Measurements from ENCODE around the gene CBL. TPM values are rescaled to one million over a fixed set of nuclear protein-coding genes. Genes with fewer than 3 reads are reported as not detected.
"Not testable (repeated sequence)": the region's sequence is repeated elsewhere in the genome, so short reads cannot be mapped to it uniquely, and the experiment has no call there.

Gene CBL
- 10 to 100 TPM; 35.9 to 41.7 TPM for total RNA-seq

DNA sequence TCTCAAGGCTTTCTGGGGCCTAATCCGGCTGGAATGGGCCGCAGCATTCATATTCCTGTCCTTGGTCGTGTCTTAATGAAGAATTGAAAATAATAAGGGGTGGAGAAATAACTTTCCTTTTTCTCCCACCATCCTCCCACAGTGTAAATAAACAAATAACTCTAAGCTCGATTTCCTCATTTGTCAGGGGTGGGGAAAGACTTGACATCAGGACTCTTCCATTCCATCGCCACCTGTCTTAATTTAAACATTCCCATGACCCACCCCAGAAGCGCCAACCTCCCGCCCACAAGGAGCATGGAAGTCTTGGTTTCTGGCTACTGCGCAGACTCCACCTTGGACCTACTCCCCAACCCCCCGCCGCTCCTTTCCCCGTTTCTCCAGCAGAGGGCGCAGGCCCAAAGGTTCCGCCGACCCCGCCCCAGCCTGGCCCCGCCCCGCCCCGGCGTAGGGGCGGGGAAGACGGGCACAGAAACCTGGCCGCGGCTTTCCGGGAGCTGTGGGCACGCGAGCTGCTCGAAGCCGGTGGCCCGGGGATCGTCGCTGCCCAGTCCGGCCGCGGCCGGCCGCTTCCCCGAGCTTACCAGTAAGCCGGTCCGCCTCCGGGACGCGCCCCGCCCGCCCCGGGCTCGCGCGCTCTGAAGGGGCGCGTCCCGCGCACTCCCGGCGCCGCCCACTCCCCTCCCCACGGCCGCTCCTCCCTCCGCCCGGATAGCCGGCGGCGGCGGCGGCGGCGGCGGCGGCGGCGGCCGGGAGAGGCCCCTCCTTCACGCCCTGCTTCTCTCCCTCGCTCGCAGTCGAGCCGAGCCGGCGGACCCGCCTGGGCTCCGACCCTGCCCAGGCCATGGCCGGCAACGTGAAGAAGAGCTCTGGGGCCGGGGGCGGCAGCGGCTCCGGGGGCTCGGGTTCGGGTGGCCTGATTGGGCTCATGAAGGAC is at the start of gene CBL:
CBL (plus strand) TSS at position 766 of the 937 bp plus-strand sequence; CDS start at position 845, 79 bp downstream.
- H3K4me3 Mint-ChIP-seq = peak within 1 kb of the TSS; percentile 96
- peak; percentile 89 for ATAC-seq (replicated peaks)
- peak within 1 kb of the TSS; percentile 94 for H3K27ac Mint-ChIP-seq
- peaks cover 15% of the 10 kb centered on the region for H3K4me1 Mint-ChIP-seq
- H3K27me3 Mint-ChIP-seq = no peaks in the 10 kb centered on the region
- peaks cover 13% of the 10 kb centered on the region for H3K36me3 Mint-ChIP-seq (ENCODE audit: low read depth)
- no peaks in the 10 kb centered on the region for H3K9me3 Mint-ChIP-seq

DNA sequence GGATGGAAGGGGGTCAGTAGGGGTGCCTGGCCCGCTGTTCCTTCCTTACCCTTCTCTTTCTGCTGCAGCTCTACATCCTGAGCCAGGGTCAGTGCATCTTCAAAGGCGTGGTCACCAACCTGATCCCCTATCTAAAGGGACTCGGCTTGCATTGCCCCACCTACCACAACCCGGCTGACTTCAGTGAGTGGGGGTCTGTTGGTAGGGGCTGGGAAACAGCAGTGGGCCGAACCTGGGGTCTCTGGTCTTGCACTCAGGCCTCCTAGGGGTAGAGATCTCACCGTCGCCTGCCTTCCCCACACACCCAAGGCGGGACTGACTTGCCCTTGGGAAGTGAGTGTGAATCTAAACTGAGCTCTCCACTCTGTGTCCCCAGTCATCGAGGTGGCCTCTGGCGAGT is 49.6 kb upstream of the CBL start:
- Mint-ChIP-seq H3K27me3 (peaks cover 6% of the 10 kb centered on the region), H3K9me3 (no peaks in the 10 kb centered on the region), H3K36me3 (ENCODE audit: low read depth) (no peaks in the 10 kb centered on the region), H3K4me1 (no peaks in the 10 kb centered on the region), H3K4me3 (no peak overlapping the region), H3K27ac (no peak overlapping the region)
- no peak for ATAC-seq (replicated peaks)

DNA sequence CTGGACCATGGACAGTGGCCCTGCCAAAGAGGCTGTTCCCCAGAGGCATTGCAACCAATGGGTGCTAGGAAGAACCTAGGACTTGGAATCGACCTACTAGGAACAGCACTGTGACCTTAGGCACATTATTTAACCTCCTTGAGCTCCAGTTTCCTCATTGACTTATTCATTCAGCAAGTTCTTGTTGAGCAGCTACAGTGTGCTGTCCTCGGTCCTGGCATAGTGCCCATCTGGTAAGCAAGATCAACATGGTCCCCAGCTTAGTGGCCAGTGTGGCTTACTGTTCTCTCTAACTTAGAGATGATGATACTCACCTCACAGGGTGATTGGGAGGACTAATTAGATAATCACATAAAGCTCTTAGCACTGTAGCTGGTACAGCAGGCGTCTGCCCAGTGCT is 49.1 kb upstream of the CBL start:
- no peaks in the 10 kb centered on the region for H3K9me3 Mint-ChIP-seq
- H3K27ac Mint-ChIP-seq = no peak overlapping the region

DNA sequence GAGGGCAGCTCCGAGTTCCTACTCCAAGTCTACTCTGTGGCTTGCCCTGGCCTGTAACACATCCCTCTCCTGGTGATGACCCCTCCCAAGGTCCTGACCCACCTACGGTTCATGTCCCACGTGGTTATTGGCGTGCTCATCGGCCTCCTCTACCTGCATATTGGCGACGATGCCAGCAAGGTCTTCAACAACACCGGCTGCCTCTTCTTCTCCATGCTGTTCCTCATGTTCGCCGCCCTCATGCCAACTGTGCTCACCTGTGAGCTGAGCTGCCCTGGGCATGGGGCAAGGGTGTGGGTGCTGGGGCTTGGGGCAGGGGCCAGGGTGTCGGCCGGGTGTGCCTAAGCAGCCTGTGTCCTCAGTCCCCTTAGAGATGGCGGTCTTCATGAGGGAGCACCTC is 47.7 kb upstream of the CBL start:
- no peak overlapping the region for H3K27ac Mint-ChIP-seq
- no peaks in the 10 kb centered on the region for H3K9me3 Mint-ChIP-seq
- no peaks in the 10 kb centered on the region for H3K4me1 Mint-ChIP-seq
- no peak overlapping the region for H3K4me3 Mint-ChIP-seq
- H3K27me3 Mint-ChIP-seq = peaks cover 3% of the 10 kb centered on the region
- no peaks in the 10 kb centered on the region for H3K36me3 Mint-ChIP-seq (ENCODE audit: low read depth)
- ATAC-seq (replicated peaks) = no peak

More for the DNA sequence above, 49.1 kb upstream of the CBL start:
- ATAC-seq (replicated peaks) = no peak
- H3K36me3 Mint-ChIP-seq (ENCODE audit: low read depth) = no peaks in the 10 kb centered on the region
- no peak overlapping the region for H3K4me3 Mint-ChIP-seq
- no peaks in the 10 kb centered on the region for H3K4me1 Mint-ChIP-seq
- peaks cover 6% of the 10 kb centered on the region for H3K27me3 Mint-ChIP-seq

DNA sequence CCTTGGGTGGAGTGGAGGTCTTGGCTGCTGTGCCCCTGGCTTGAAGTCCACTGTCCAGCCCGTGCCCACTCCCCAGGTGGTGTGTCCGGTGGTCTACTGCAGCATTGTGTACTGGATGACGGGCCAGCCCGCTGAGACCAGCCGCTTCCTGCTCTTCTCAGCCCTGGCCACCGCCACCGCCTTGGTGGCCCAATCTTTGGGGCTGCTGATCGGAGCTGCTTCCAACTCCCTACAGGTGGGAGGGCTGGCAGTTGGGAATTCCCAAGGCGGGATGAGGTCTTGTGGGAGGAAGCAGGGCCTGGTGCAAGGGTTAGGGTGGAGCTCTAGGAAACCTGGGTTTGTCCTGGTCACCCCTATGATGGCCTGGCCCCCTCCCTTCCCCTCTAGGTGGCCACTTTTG is 46.0 kb upstream of the CBL start:
- Mint-ChIP-seq H3K9me3 (no peaks in the 10 kb centered on the region), H3K4me1 (no peaks in the 10 kb centered on the region)
- ATAC-seq (replicated peaks) = no peak

DNA sequence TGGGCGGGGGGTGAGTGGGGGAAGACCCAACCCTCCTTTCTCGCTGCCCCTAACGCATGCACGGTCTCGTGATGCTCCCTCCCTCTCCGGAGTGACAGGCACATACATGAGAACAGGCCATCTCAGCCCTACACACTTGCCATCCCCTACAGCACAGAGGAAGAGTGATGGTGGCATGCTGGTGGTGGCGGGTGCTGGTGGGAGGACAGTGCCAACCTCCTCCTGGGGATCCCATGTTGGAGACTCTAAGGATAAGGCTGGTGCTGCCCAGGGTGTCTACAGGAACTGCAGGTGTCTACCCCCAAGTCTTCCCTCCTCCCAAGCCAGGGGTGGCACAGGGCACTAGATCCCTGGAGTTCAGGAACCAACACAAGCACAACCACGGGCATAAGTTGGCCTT is 44.3 kb upstream of the CBL start:
- Mint-ChIP-seq H3K4me1 (no peaks in the 10 kb centered on the region), H3K9me3 (no peaks in the 10 kb centered on the region), H3K27me3 (no peaks in the 10 kb centered on the region), H3K36me3 (ENCODE audit: low read depth) (no peaks in the 10 kb centered on the region), H3K4me3 (no peak overlapping the region), H3K27ac (peak overlapping the region; percentile 53)
- ATAC-seq (replicated peaks) = no peak

More for the DNA sequence above, 46.0 kb upstream of the CBL start:
- Mint-ChIP-seq H3K36me3 (ENCODE audit: low read depth) (no peaks in the 10 kb centered on the region), H3K4me3 (no peak overlapping the region), H3K27me3 (peaks cover under 1% of the 10 kb centered on the region), H3K27ac (no peak overlapping the region)

DNA sequence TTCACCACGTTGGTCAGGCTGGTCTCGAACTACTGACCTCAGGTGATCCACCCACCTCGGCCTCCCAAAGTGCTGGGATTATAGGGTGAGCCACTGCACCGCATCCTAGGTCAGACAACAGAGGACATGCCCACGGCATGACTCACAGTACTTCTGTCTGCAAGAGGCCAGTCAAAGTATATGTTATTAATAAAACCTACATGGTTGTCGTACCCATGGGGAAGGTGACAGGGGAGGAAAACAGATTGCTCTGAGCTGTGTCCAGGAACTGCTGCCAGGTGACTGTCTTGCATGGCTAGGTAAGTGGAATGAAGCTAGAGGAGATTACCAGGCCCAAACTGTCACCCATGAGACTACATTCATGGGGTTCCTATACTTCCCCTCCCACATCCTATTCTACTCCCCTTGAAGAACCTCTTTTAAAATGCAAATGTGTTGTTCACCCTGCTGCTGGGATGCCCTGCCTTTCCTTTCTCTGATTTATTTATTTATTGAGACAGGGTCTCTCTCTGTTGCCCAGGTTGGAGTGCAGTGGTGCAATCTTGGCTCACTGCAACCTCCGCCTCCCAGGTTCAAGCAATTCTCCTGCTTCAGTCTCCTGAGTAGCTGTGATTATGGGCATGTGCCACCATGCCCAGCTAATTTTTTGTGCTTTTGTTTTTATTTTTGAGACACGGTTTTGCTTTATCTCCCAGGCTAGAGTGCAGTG is 39.6 kb upstream of the CBL start:
- Mint-ChIP-seq H3K27ac (no peak overlapping the region), H3K4me1 (no peaks in the 10 kb centered on the region), H3K4me3 (no peak overlapping the region), H3K36me3 (ENCODE audit: low read depth) (no peaks in the 10 kb centered on the region), H3K27me3 (no peaks in the 10 kb centered on the region), H3K9me3 (no peaks in the 10 kb centered on the region)
- ATAC-seq (replicated peaks) = no peak

DNA sequence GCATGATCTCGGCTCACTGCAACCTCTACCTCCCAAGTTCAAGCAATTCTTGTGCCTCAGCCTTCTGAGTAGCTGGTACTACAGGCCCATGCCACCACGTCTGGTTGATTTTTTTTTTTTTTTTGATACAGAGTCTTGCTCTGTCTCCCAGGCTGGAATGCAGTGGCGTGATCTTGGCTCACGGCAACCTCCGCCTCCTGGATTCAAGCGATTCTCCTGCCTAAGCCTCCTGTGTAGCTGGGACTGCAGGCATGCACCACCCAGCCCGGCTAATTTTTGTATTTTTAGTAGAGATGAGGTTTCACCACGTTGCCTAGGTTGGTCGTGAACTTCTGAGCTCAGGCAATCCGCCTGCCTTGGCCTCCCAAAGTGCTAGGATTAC is 39.1 kb upstream of the CBL start:
- not testable (repeated sequence) for H3K9me3 Mint-ChIP-seq; ATAC-seq (replicated peaks); H3K27ac Mint-ChIP-seq; H3K27me3 Mint-ChIP-seq; H3K4me1 Mint-ChIP-seq; H3K36me3 Mint-ChIP-seq (ENCODE audit: low read depth); H3K4me3 Mint-ChIP-seq

DNA sequence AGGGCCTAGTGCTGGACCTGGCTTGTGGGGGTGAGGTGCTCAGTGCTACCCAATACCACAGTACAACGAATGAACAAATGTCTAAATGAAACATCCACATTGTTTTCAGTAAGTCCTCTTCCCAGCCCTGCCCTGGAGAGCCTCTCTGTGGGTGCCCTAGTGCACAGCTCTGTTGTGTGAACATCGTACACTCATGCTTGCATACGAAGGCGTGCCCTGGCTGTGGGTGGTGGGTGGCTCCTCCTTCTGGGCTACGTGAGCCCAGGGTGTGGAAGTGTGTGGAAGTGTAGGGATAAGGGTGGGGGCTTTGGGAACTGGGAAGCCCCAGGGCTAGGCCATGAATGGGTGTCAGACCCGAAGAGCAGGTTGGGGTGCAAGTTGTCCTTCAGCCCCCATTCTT is 38.2 kb upstream of the CBL start:
- no peaks in the 10 kb centered on the region for H3K36me3 Mint-ChIP-seq (ENCODE audit: low read depth)
- H3K27me3 Mint-ChIP-seq = no peaks in the 10 kb centered on the region
- no peak for ATAC-seq (replicated peaks)
- H3K4me1 Mint-ChIP-seq = no peaks in the 10 kb centered on the region
- H3K4me3 Mint-ChIP-seq = peak overlapping the region; percentile 87
- no peaks in the 10 kb centered on the region for H3K9me3 Mint-ChIP-seq
- H3K27ac Mint-ChIP-seq = peak overlapping the region; percentile 91

DNA sequence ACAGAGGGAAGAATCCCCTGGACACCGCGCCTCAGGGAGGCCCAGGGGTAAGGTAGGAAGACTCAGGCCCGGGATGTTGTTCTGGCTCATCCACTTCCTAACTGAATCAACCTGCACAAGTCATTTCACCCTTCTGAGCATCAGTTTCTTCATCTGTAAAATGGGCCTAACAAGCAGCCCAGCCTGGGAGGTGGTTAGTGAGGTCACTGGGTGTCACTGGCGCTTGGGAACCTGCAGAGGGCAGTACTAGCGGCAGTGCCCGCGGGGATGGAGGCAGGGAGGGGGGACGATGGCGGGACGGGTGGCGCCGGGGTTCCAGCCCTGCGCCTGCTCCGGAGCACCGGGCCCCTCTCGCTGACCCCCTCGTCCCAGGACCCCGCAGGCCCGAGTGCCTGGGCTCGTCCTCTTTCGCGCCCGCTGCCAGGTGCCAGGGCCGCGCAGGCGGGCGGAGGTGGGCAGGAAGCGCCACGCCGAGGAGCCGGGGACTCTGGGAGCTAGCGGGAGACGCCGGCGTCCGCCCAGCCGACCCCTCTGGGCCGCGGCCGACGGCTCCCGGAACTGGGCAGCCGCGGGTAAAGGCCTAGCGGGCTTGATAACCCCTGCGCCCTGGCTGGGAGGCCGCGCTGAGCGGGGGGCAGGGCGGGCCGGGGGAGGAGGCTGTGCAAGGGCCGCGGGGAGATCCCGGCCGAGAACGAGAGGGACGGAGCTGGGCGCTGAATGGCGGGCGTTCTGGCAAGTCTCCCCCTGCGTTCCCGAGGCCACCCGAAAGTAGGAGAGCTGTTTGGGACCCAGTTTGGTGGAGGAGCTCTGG is 37.5 kb upstream of the CBL start, which contains the start of gene NLRX1:
NLRX1 (plus strand) TSS at position 255 of the 811 bp plus-strand sequence. CDS start 2,679 bp downstream, outside the sequence.
- Mint-ChIP-seq H3K9me3 (no peaks in the 10 kb centered on the region), H3K27ac (peak within 1 kb of the TSS; percentile 91), H3K4me1 (no peaks in the 10 kb centered on the region), H3K4me3 (peak within 1 kb of the TSS; percentile 87), H3K36me3 (ENCODE audit: low read depth) (no peaks in the 10 kb centered on the region), H3K27me3 (no peaks in the 10 kb centered on the region)
- ATAC-seq (replicated peaks) = peak; percentile 95

DNA sequence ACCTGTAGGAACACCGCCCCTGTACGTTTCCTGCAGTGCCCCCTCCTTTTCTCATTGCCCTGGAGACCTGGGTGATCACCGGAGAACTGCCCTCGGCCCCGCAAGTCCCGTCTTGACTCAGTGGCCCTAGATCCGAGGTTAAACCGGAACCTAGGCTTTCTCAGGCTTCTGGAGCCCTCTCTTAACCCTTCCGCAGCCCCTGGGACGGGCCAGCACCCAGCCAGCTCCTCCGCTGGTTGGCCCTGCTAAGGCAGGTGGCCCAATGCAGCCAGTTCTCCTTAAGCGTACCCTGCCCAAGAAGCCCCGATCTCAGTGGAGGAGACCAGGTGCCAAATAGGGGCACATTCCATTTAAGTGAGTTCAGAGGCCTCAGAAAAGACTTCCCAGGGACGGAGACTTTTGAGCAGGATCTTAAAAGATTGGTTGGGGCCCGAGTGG is 36.8 kb upstream of the CBL start:
- Mint-ChIP-seq H3K9me3 (no peaks in the 10 kb centered on the region), H3K36me3 (ENCODE audit: low read depth) (no peaks in the 10 kb centered on the region), H3K4me1 (no peaks in the 10 kb centered on the region), H3K4me3 (peak overlapping the region; percentile 87), H3K27ac (peak overlapping the region; percentile 87), H3K27me3 (no peaks in the 10 kb centered on the region)
- peak; percentile 57 for ATAC-seq (replicated peaks)

DNA sequence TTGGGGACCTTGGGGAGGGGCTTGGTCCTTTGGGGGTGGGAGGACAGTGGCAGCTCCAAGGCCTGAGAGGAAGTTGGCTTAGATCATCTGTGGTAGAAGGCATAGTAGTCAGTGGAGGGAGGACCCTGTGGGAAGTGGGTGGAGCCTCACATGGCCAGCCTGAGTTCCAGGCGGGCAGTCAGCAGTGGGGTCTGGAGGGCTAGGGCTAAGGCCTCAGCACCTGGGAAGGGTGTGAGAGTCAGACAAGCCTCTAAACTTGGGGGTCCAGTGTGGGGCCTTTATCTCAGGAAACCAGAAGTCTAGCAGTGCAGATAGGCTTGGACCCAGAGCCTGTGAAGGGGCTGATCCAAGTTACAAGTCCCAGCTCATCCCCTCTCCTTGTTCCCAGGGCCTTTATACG is 33.6 kb upstream of the CBL start:
- no peak for ATAC-seq (replicated peaks)
- Mint-ChIP-seq H3K27ac (no peak overlapping the region), H3K4me3 (no peak overlapping the region), H3K9me3 (no peaks in the 10 kb centered on the region), H3K27me3 (no peaks in the 10 kb centered on the region), H3K4me1 (no peaks in the 10 kb centered on the region), H3K36me3 (ENCODE audit: low read depth) (no peaks in the 10 kb centered on the region)

DNA sequence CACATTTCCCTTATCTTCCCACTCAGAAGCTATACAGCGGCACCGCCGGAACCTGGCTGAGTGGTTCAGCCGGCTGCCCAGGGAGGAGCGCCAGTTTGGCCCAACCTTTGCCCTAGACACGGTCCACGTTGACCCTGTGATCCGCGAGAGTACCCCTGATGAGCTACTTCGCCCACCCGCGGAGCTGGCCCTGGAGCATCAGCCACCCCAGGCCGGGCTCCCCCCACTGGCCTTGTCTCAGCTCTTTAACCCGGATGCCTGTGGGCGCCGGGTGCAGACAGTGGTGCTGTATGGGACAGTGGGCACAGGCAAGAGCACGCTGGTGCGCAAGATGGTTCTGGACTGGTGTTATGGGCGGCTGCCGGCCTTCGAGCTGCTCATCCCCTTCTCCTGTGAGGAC is 32.7 kb upstream of the CBL start:
- no peak overlapping the region for H3K27ac Mint-ChIP-seq
- H3K27me3 Mint-ChIP-seq = no peaks in the 10 kb centered on the region
- ATAC-seq (replicated peaks) = no peak
- no peaks in the 10 kb centered on the region for H3K9me3 Mint-ChIP-seq
- no peaks in the 10 kb centered on the region for H3K4me1 Mint-ChIP-seq
- no peaks in the 10 kb centered on the region for H3K36me3 Mint-ChIP-seq (ENCODE audit: low read depth)
- H3K4me3 Mint-ChIP-seq = no peak overlapping the region

DNA sequence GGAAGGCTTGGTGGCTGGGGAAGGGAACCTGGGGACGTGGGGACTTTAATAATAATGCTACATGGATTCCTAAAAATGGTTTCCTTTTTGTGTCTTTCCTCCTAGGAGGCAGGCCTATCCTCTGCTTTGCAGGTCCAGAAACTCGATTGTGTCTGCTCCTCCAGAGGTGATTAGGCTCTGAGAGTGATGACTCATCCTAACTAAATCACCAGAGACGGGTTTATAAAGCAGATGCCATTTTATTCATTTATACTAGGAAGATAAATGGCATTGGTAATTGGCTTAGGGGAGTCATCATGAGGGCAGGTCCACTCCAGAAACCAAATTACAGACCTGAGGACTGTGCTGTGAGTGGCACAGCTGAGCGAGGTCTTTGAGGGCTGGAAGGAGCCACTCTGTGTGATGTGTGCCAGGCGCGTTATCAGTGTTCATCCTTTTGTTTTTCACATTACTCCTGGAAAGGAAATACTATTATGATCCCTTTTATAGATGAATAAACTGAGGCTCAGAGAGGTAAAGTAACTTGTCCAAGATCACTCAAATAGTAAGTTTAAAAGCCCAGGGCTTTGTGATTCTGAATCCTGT is 30.6 kb upstream of the CBL start:
- H3K4me3 Mint-ChIP-seq = no peak overlapping the region
- no peaks in the 10 kb centered on the region for H3K27me3 Mint-ChIP-seq
- no peaks in the 10 kb centered on the region for H3K9me3 Mint-ChIP-seq
- peak; percentile 66 for ATAC-seq (replicated peaks)
- H3K36me3 Mint-ChIP-seq (ENCODE audit: low read depth) = peaks cover 5% of the 10 kb centered on the region
- no peak overlapping the region for H3K27ac Mint-ChIP-seq
- no peaks in the 10 kb centered on the region for H3K4me1 Mint-ChIP-seq
